Mesenchymal stem cell (in vitro differentiated cells and primary cell): ENCODE results near the gene MAEL.
"Not testable (repeated sequence)": the region's sequence is repeated elsewhere in the genome, so short reads cannot be mapped to it uniquely, and the experiment has no call there.

Experiments used
- DNase-seq: peaks from one replicate; pipeline ENCODE4 v3.0.0-alpha.2; 2013
- H2AFZ ChIP-seq: one replicate; pipeline ENCODE4 v1.6.1; 2013; ENCODE audit warnings: low read depth, mild to moderate bottlenecking, control low read depth, inconsistent platforms, low read length, moderate library complexity
- H2AK5ac ChIP-seq: 2 replicates; pipeline ENCODE4 v1.6.1; 2013; ENCODE audit warnings: low read length, moderate library complexity, mild to moderate bottlenecking, inconsistent platforms; ENCODE audit not compliant: severe bottlenecking
- H2BK120ac ChIP-seq: one replicate; pipeline ENCODE4 v1.6.1; 2013; ENCODE audit warnings: low read depth, mild to moderate bottlenecking, inconsistent platforms, low read length, moderate library complexity
- H2BK12ac ChIP-seq, 2 experiments: one replicate each; pipeline ENCODE4 v1.6.1; 2013; ENCODE audit warnings: inconsistent platforms in 2 of 2, low read length in 2 of 2, mild to moderate bottlenecking in 2 of 2, moderate library complexity in 2 of 2, control low read depth in 1 of 2
- H2BK15ac ChIP-seq: one replicate; pipeline ENCODE4 v1.6.1; 2013; ENCODE audit warnings: mild to moderate bottlenecking, low read depth, inconsistent platforms; ENCODE audit not compliant: poor library complexity, severe bottlenecking
- H2BK5ac ChIP-seq: 2 replicates; pipeline ENCODE4 v1.6.1; 2013; ENCODE audit warnings: low read depth, mild to moderate bottlenecking, low read length, control low read depth, inconsistent platforms; ENCODE audit not compliant: poor library complexity, severe bottlenecking
- H3K14ac ChIP-seq, 2 experiments: one replicate each; pipeline ENCODE4 v1.6.1; 2013; ENCODE audit warnings: inconsistent platforms in 2 of 2, low read length in 2 of 2, control low read depth in 1 of 2, mild to moderate bottlenecking in 1 of 2, moderate library complexity in 1 of 2
- H3K18ac ChIP-seq, 2 experiments: one replicate each; pipeline ENCODE4 v1.6.1; 2013; ENCODE audit warnings: inconsistent platforms in 2 of 2, low read length in 2 of 2, control low read depth in 1 of 2, low read depth in 1 of 2, mild to moderate bottlenecking in 1 of 2
- H3K23ac ChIP-seq, 2 experiments: one replicate each; pipeline ENCODE4 v1.6.1; 2013; ENCODE audit warnings: inconsistent platforms in 2 of 2, low read length in 2 of 2, mild to moderate bottlenecking in 2 of 2, moderate library complexity in 2 of 2, control low read depth in 1 of 2
- H3K27ac ChIP-seq: 2 replicates; pipeline ENCODE4 v1.5.1; 2013; ENCODE audit warnings: mild to moderate bottlenecking, moderate library complexity, low read length, control low read depth, inconsistent platforms; ENCODE audit not compliant: poor library complexity, severe bottlenecking
- H3K27me3 ChIP-seq, 2 experiments: 2 replicates each; pipeline versions ENCODE4 v1.6.1 to v1.7.0; 2013; ENCODE audit warnings: low read length in 2 of 2, mild to moderate bottlenecking in 2 of 2, moderate library complexity in 2 of 2, control low read depth in 1 of 2, inconsistent platforms in 1 of 2; ENCODE audit not compliant: control insufficient read depth in 1 of 2, insufficient read depth in 1 of 2
- H3K36me3 ChIP-seq, 2 experiments: 2 replicates each; pipeline versions ENCODE4 v1.6.1 to v1.7.0; 2013; ENCODE audit warnings: low read length in 2 of 2, control low read depth in 1 of 2, inconsistent platforms in 1 of 2, low read depth in 1 of 2, mild to moderate bottlenecking in 1 of 2; ENCODE audit not compliant: insufficient read depth in 2 of 2, control insufficient read depth in 1 of 2
- H3K4ac ChIP-seq, 2 experiments: one replicate each; pipeline ENCODE4 v1.6.1; 2013; ENCODE audit warnings: inconsistent platforms in 2 of 2, low read length in 2 of 2, mild to moderate bottlenecking in 2 of 2, moderate library complexity in 2 of 2, control low read depth in 1 of 2, low read depth in 1 of 2
- H3K4me1 ChIP-seq: 2 replicates; pipeline ENCODE4 v1.6.1; 2013; ENCODE audit warnings: low read depth, low read length, control low read depth; ENCODE audit not compliant: control insufficient read depth, insufficient read depth
- H3K4me2 ChIP-seq: 2 replicates; pipeline ENCODE4 v1.6.1; 2013; ENCODE audit warnings: low read length, mild to moderate bottlenecking, inconsistent platforms; ENCODE audit not compliant: poor library complexity, severe bottlenecking
- H3K4me3 ChIP-seq, 2 experiments: 2 replicates each; pipeline versions ENCODE4 v1.5.1 to v1.7.0; 2013; ENCODE audit warnings: low read length in 2 of 2, mild to moderate bottlenecking in 2 of 2, control low read depth in 1 of 2, low read depth in 1 of 2; ENCODE audit not compliant: insufficient read depth in 1 of 2
- H3K79me1 ChIP-seq: replicated peaks from 2 replicates; pipeline ENCODE4 v1.6.1; 2013; ENCODE audit warnings: mild to moderate bottlenecking, control low read depth, low read length, inconsistent platforms; ENCODE audit not compliant: poor library complexity, severe bottlenecking
- H3K9ac ChIP-seq: 2 replicates; pipeline ENCODE4 v1.7.0; 2013; ENCODE audit warnings: mild to moderate bottlenecking, low read length, moderate library complexity
- H3K9me3 ChIP-seq: 2 replicates; pipeline ENCODE4 v1.7.0; 2013; ENCODE audit warnings: mild to moderate bottlenecking, low read length; ENCODE audit not compliant: control insufficient read depth
- H4K8ac ChIP-seq: one replicate; pipeline ENCODE4 v1.6.1; 2013; ENCODE audit warnings: inconsistent platforms, mild to moderate bottlenecking, low read length, moderate library complexity
- H4K91ac ChIP-seq: one replicate; pipeline ENCODE4 v1.6.1; 2013; ENCODE audit warnings: mild to moderate bottlenecking, low read length, inconsistent platforms
- WGBS: methylation state at CpG from one replicate; pipeline ENCODE4 v1.1.7; 2013; ENCODE audit warnings: mixed read lengths; 5-methylcytosine and 5-hydroxymethylcytosine counted together

MAEL gene

DNA sequence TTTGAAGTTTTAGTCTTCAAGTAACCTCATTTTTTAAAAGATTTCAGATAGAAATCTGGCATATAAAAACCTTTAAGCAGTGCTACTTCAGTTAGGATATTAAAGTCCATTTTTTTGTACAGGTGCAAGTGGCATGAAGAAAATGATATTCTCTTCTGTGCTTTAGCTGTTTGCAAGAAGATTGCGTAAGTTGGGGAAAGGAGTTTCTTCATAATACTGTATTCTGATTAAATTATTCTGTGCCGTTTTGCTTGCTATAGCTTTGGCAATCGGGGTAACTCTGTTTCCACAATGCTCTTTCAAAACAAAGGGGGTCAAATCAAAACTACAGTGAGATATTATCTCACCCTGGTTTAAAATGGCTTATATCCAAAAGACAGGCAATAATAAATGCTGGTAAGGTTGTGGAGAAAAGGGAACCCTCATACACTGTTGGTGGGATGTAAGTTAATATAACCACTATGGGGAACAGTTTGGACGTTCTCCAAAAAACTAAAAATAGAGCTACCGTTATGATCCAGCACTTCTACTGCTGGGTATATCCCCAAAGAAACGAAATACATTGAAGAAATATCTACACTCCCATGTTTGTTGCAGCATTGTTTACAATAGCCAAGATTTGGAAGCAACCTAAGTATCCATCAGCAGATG, 27.1 kb downstream of the MAEL start:
- DNase-seq: no peak
- Histone ChIP-seq H3K27me3 (peaks cover 5 to 6% of the 10 kb centered on the region in 2 experiments), H2BK5ac (no peak overlapping the region), H3K23ac (no peak overlapping the region), H3K4me1 (no peaks in the 10 kb centered on the region), H2AFZ (no peak overlapping the region), H4K8ac (no peak overlapping the region), H3K4ac (no peak overlapping the region), H2BK12ac (no peak overlapping the region), H2BK15ac (no peak overlapping the region), H3K27ac (no peak overlapping the region), H3K4me2 (no peak overlapping the region), H2BK120ac (no peak overlapping the region), H2AK5ac (no peak overlapping the region), H3K18ac (no peak overlapping the region), H3K36me3 (no peaks in the 10 kb centered on the region), H3K4me3 (no peak overlapping the region), H3K14ac (no peak overlapping the region), H4K91ac (no peak overlapping the region), H3K79me1 (no peaks in the 10 kb centered on the region), H3K9me3 (no peaks in the 10 kb centered on the region), H3K9ac (no peak overlapping the region)
- 67% methylated on average over 5 of the region's 6 CpGs for WGBS

DNA sequence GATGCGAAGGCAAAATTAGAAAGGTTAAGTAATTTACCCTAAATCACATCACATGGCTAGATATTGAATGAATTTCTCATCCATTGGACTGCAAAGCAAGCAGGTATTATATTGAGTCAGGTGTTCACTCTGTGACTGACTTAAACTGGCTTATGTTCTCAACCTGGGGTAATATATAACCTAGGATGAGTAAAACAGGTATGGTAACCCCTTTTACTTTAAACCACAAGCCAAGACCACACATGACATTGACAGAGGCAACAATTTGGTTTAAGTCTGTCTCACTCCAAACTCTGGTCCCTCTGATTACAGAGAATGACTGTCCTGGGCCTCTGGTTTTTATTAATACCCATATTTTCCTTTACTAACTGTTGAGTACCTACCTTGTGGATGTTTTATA, 33.3 kb downstream of the MAEL start:
- H3K27ac ChIP-seq: no peak overlapping the region
- no peak overlapping the region for H2BK12ac ChIP-seq
- WGBS: no CpG with 5 or more reads among the region's 1 CpG
- no peak overlapping the region for H3K4me3 ChIP-seq
- no peaks in the 10 kb centered on the region for H3K36me3 ChIP-seq
- H4K91ac ChIP-seq: no peak overlapping the region
- H2BK120ac ChIP-seq: no peak overlapping the region
- no peak overlapping the region for H3K9ac ChIP-seq
- no peaks in the 10 kb centered on the region for H3K9me3 ChIP-seq
- H2BK15ac ChIP-seq: no peak overlapping the region
- no peaks in the 10 kb centered on the region for H3K79me1 ChIP-seq
- H2BK5ac ChIP-seq: no peak overlapping the region
- no peak overlapping the region for H2AK5ac ChIP-seq
- H3K27me3 ChIP-seq: no peaks in the 10 kb centered on the region
- H3K4me2 ChIP-seq: no peak overlapping the region
- no peak overlapping the region for H3K18ac ChIP-seq
- no peak overlapping the region for H3K23ac ChIP-seq
- no peak overlapping the region for H3K14ac ChIP-seq
- H2AFZ ChIP-seq: no peak overlapping the region
- DNase-seq: no peak
- no peaks in the 10 kb centered on the region for H3K4me1 ChIP-seq
- H3K4ac ChIP-seq: no peak overlapping the region
- H4K8ac ChIP-seq: no peak overlapping the region

DNA sequence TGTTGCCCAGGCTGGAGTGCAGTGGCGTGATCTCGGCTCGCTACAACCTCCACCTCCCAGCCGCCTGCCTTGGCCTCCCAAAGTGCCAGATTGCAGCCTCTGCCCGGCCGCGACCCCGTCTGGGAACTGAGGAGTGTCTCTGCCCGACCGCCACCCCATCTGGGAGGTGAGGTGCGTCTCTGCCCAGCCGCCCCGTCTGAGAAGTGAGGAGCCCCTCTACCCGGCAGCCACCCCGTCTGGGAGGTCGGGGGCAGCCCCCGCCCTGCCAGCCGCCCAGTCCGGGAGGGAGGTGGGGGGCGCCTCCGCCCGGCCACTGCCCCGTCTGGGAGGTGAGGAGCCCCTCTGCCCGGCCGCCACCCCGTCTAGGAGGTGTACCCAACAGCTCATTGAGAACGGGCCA, 40.5 kb downstream of the MAEL start:
- H2BK120ac ChIP-seq, H3K9ac ChIP-seq, H3K23ac ChIP-seq, H3K4me1 ChIP-seq, H4K91ac ChIP-seq, H2BK5ac ChIP-seq, H3K9me3 ChIP-seq, H3K79me1 ChIP-seq, H4K8ac ChIP-seq, H3K27me3 ChIP-seq, H2BK12ac ChIP-seq, H2BK15ac ChIP-seq, DNase-seq, H3K27ac ChIP-seq, H2AK5ac ChIP-seq, H3K4me2 ChIP-seq, H3K4me3 ChIP-seq, H3K36me3 ChIP-seq, H3K4ac ChIP-seq, H3K18ac ChIP-seq, H3K14ac ChIP-seq, H2AFZ ChIP-seq: not testable (repeated sequence)
- 94% methylated on average over 24 of the region's 27 CpGs for WGBS

DNA sequence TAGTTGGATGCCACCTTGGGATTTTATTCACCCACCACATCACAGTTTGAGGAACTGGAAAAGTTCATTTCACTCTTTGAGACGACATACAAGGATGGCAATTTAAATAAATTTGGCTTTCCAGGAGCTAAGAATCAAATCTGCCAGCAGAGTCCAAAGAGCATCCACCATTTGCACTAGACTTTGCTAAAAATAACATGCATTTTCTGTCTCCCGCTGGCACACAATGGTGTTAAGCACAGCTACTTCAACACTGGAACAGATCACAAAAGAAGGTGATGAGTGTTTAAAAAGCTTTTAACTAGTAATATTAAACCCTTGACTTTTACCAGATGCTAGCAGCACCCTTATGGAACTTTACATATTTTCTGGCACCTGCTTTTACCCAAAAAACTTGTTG, 44.6 kb downstream of the MAEL start:
- no peaks in the 10 kb centered on the region for H3K36me3 ChIP-seq

More for the DNA sequence above, 44.6 kb downstream of the MAEL start:
- 81% methylated on average over 1 of the region's 2 CpGs for WGBS
- H3K4me3 ChIP-seq: no peak overlapping the region
- H3K9ac ChIP-seq: no peak overlapping the region
- H3K18ac ChIP-seq: no peak overlapping the region
- H3K4me2 ChIP-seq: no peak overlapping the region
- H3K4me1 ChIP-seq: no peaks in the 10 kb centered on the region
- H3K79me1 ChIP-seq: no peaks in the 10 kb centered on the region
- H3K4ac ChIP-seq: no peak overlapping the region
- H4K91ac ChIP-seq: no peak overlapping the region
- H3K23ac ChIP-seq: no peak overlapping the region
- no peak for DNase-seq
- no peaks in the 10 kb centered on the region for H3K9me3 ChIP-seq
- no peak overlapping the region for H2AK5ac ChIP-seq
- peaks cover 0 to 6% of the 10 kb centered on the region in 2 experiments for H3K27me3 ChIP-seq
- no peak overlapping the region for H2BK12ac ChIP-seq
- no peak overlapping the region for H2BK5ac ChIP-seq
- H4K8ac ChIP-seq: no peak overlapping the region
- H2BK120ac ChIP-seq: no peak overlapping the region
- H2AFZ ChIP-seq: no peak overlapping the region
- no peak overlapping the region for H3K27ac ChIP-seq
- H2BK15ac ChIP-seq: no peak overlapping the region
- no peak overlapping the region for H3K14ac ChIP-seq
